ENCODE results near the gene LAMB2.

Gene LAMB2

DNA sequence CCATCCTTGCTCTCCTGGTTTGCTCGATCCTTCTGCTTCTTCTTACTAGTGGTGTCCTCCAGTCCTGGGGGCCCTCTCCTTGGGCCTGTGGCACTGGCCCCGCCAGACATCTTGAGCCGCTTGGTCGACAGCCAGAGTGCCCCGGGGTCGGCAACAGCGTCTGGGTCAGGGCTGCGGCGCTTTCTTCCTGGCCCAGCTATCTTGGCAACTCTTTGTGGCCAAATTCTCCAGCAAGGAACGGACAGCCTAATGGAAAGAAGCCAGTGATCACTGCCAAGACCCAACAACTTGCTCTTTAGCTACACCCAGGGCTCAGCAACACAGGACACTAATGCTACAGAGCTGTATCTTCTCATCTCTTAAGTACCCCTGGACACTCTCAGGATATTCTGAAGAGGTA, 13.8 kb downstream of the LAMB2 start:
- WGBS, 2 donors (ENCODE audit: extremely low coverage in 2 of 2, insufficient read length in 2 of 2, insufficient replicate concordance in 1 of 2): no CpG with 5 or more reads among the region's 10 CpGs
- no peak for DNase-seq (ENCODE audit: low spot score)
- Histone ChIP-seq H3K4ac (ENCODE audit: low read length) (no peak overlapping the region), H3K36me3 (replicated peaks in 1 of 2; ENCODE audit: control insufficient read depth in 2 of 2, insufficient read depth in 2 of 2, low read length in 2 of 2) (peaks cover 62 to 72% of the 10 kb centered on the region in 2 donors), H3K9ac (ENCODE audit: low read depth, low read length, poor library complexity) (no peak overlapping the region), H3K14ac (ENCODE audit: low read length) (no peak overlapping the region), H3K27me3 (ENCODE audit: control insufficient read depth in 3 of 3, insufficient read depth in 3 of 3, low read depth in 1 of 3, low read length in 3 of 3) (no peaks in the 10 kb centered on the region), H2BK12ac (ENCODE audit: low read length) (no peak overlapping the region), H2AFZ (ENCODE audit: low read length) (no peak overlapping the region), H4K8ac (ENCODE audit: low read depth, low read length) (no peak overlapping the region), H2BK120ac (ENCODE audit: low read depth, low read length) (no peak overlapping the region), H3K79me1 (ENCODE audit: low read depth, low read length) (peaks cover 5% of the 10 kb centered on the region), H3K4me1 (ENCODE audit: control insufficient read depth in 2 of 2, insufficient read depth in 1 of 2, low read depth in 1 of 2, low read length in 2 of 2) (peaks cover 8 to 9% of the 10 kb centered on the region in 2 donors), H3K4me3 (ENCODE audit: low read length in 2 of 2) (peak overlapping the region in 1 of 2 donors; percentile 97), H2BK15ac (ENCODE audit: low read length) (no peak overlapping the region), H3K9me3 (replicated peaks in 1 of 2; ENCODE audit: control insufficient read depth in 2 of 2, insufficient read depth in 1 of 2, low read depth in 1 of 2, low read length in 2 of 2) (peaks cover 0 to 3% of the 10 kb centered on the region in 2 donors), H3K4me2 (ENCODE audit: insufficient read depth, low read length, poor library complexity, severe bottlenecking) (no peak overlapping the region), H4K91ac (ENCODE audit: low read depth, low read length, poor library complexity) (no peak overlapping the region), H3K23ac (ENCODE audit: low read depth, low read length, poor library complexity) (no peak overlapping the region), H3K18ac (ENCODE audit: low read length) (no peak overlapping the region), H3K27ac (replicated peaks; ENCODE audit: low read length) (no peak overlapping the region), H2BK5ac (ENCODE audit: low read length) (no peak overlapping the region), H2AK5ac (ENCODE audit: low read depth, low read length) (no peak overlapping the region)

DNA sequence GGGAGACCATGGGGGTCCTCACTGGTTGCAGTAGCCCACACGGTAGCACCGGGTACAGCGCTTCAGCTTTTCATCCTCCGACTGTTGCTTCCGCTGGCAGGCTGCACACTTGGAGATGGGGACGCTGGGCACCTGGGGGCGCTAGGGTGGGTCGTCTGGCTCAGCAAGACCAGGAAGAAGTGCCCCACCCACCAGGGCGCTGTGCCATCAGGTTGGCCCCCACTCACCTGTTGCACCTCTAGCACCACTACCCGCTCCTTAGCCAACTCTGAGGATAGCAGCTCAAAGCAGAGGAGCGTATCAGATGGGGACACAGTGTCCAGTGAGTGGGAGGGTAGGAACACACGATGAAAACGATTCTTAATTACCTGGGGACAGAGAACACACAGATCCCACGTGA, 20.6 kb downstream of the LAMB2 start:
- H3K9ac ChIP-seq (ENCODE audit: low read depth, low read length, poor library complexity): peak overlapping the region; percentile 45
- no peak overlapping the region for H2BK15ac ChIP-seq (ENCODE audit: low read length)
- H3K18ac ChIP-seq (ENCODE audit: low read length): no peak overlapping the region
- no peak overlapping the region for H2BK12ac ChIP-seq (ENCODE audit: low read length)
- H3K4me1 ChIP-seq (ENCODE audit: control insufficient read depth in 2 of 2, insufficient read depth in 1 of 2, low read depth in 1 of 2, low read length in 2 of 2): no peaks in the 10 kb centered on the region
- H3K27me3 ChIP-seq (ENCODE audit: control insufficient read depth in 3 of 3, insufficient read depth in 3 of 3, low read depth in 1 of 3, low read length in 3 of 3): no peaks in the 10 kb centered on the region
- H3K14ac ChIP-seq (ENCODE audit: low read length): no peak overlapping the region
- H3K4me2 ChIP-seq (ENCODE audit: insufficient read depth, low read length, poor library complexity, severe bottlenecking): no peak overlapping the region
- no peak overlapping the region for H3K4me3 ChIP-seq (ENCODE audit: low read length in 2 of 2)
- H3K23ac ChIP-seq (ENCODE audit: low read depth, low read length, poor library complexity): no peak overlapping the region
- peaks cover 78 to 94% of the 10 kb centered on the region in 2 donors for H3K36me3 ChIP-seq (replicated peaks in 1 of 2; ENCODE audit: control insufficient read depth in 2 of 2, insufficient read depth in 2 of 2, low read length in 2 of 2)
- no peak overlapping the region for H2BK120ac ChIP-seq (ENCODE audit: low read depth, low read length)
- H2BK5ac ChIP-seq (ENCODE audit: low read length): peak overlapping the region; percentile 59
- H4K91ac ChIP-seq (ENCODE audit: low read depth, low read length, poor library complexity): no peak overlapping the region
- no peak overlapping the region for H4K8ac ChIP-seq (ENCODE audit: low read depth, low read length)
- H3K27ac ChIP-seq (replicated peaks; ENCODE audit: low read length): no peak overlapping the region
- no peak overlapping the region for H3K4ac ChIP-seq (ENCODE audit: low read length)
- no CpG with 5 or more reads among the region's 14 CpGs for WGBS, 2 donors (ENCODE audit: extremely low coverage in 2 of 2, insufficient read length in 2 of 2, insufficient replicate concordance in 1 of 2)
- H2AK5ac ChIP-seq (ENCODE audit: low read depth, low read length): no peak overlapping the region
- H2AFZ ChIP-seq (ENCODE audit: low read length): no peak overlapping the region
- DNase-seq (ENCODE audit: low spot score): no peak
- H3K79me1 ChIP-seq (ENCODE audit: low read depth, low read length): no peaks in the 10 kb centered on the region
- H3K9me3 ChIP-seq (replicated peaks in 1 of 2; ENCODE audit: control insufficient read depth in 2 of 2, insufficient read depth in 1 of 2, low read depth in 1 of 2, low read length in 2 of 2): no peaks in the 10 kb centered on the region

DNA sequence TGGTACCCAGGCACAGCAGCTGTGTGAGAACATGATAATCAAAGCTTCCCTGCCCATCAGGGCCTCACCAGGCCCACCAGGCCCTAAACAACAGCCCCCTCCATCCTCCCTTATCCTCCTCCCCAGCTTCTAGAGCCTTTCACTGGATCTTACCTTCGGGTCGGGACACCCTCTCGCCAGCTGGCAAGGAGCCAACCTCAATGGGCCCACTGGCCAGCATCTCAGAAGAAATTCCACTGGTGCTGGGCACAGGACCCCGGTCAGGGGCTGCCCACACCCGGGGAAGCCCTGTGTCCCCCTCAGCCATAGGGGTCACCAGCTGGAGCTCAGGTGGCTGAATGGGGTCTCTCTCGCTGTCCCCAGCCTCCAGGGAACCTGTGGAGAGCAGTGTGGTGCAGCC, 21.5 kb downstream of the LAMB2 start:
- H3K9ac ChIP-seq (ENCODE audit: low read depth, low read length, poor library complexity): peak overlapping the region; percentile 21
- WGBS, 2 donors (ENCODE audit: extremely low coverage in 2 of 2, insufficient read length in 2 of 2, insufficient replicate concordance in 1 of 2): no CpG with 5 or more reads among the region's 6 CpGs
- H3K14ac ChIP-seq (ENCODE audit: low read length): no peak overlapping the region
- H3K23ac ChIP-seq (ENCODE audit: low read depth, low read length, poor library complexity): no peak overlapping the region
- no peak overlapping the region for H2BK12ac ChIP-seq (ENCODE audit: low read length)
- H3K9me3 ChIP-seq (replicated peaks in 1 of 2; ENCODE audit: control insufficient read depth in 2 of 2, insufficient read depth in 1 of 2, low read depth in 1 of 2, low read length in 2 of 2): no peaks in the 10 kb centered on the region
- no peaks in the 10 kb centered on the region for H3K79me1 ChIP-seq (ENCODE audit: low read depth, low read length)
- no peak overlapping the region for H3K4ac ChIP-seq (ENCODE audit: low read length)
- no peaks in the 10 kb centered on the region for H3K4me1 ChIP-seq (ENCODE audit: control insufficient read depth in 2 of 2, insufficient read depth in 1 of 2, low read depth in 1 of 2, low read length in 2 of 2)
- H2AK5ac ChIP-seq (ENCODE audit: low read depth, low read length): no peak overlapping the region
- H3K4me3 ChIP-seq (ENCODE audit: low read length in 2 of 2): no peak overlapping the region
- no peak overlapping the region for H4K8ac ChIP-seq (ENCODE audit: low read depth, low read length)
- H3K4me2 ChIP-seq (ENCODE audit: insufficient read depth, low read length, poor library complexity, severe bottlenecking): no peak overlapping the region
- H2BK15ac ChIP-seq (ENCODE audit: low read length): no peak overlapping the region
- no peak overlapping the region for H2AFZ ChIP-seq (ENCODE audit: low read length)
- H3K18ac ChIP-seq (ENCODE audit: low read length): no peak overlapping the region
- no peak overlapping the region for H2BK120ac ChIP-seq (ENCODE audit: low read depth, low read length)
- DNase-seq (ENCODE audit: low spot score): no peak
- H2BK5ac ChIP-seq (ENCODE audit: low read length): no peak overlapping the region
- H3K27me3 ChIP-seq (ENCODE audit: control insufficient read depth in 3 of 3, insufficient read depth in 3 of 3, low read depth in 1 of 3, low read length in 3 of 3): no peaks in the 10 kb centered on the region
- H3K27ac ChIP-seq (replicated peaks; ENCODE audit: low read length): no peak overlapping the region
- peaks cover 70 to 87% of the 10 kb centered on the region in 2 donors for H3K36me3 ChIP-seq (replicated peaks in 1 of 2; ENCODE audit: control insufficient read depth in 2 of 2, insufficient read depth in 2 of 2, low read length in 2 of 2)
- H4K91ac ChIP-seq (ENCODE audit: low read depth, low read length, poor library complexity): no peak overlapping the region

DNA sequence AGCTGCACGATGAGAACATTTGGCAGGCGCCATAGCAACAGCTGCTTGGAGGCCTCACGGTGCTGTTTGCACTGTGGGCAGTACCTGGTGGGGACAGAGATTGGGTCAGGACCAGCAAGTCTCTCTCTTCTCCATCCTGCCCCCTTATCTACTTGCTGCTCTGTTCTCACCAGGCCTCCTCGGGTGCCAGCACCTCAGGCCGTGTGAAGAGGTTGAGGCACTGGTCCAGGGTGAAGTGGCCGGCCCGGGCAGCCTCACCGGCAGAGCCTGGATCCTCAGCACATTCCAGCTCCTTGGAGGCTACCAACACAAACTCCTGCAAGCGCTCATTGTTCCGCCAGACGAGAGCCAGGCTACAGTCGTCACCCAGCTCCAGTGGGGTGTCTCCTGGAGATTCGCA, 22.1 kb downstream of the LAMB2 start:
- Histone ChIP-seq H2BK120ac (ENCODE audit: low read depth, low read length) (no peak overlapping the region), H3K4me3 (ENCODE audit: low read length in 2 of 2) (no peak overlapping the region), H4K8ac (ENCODE audit: low read depth, low read length) (no peak overlapping the region), H2AK5ac (ENCODE audit: low read depth, low read length) (no peak overlapping the region), H3K4me1 (ENCODE audit: control insufficient read depth in 2 of 2, insufficient read depth in 1 of 2, low read depth in 1 of 2, low read length in 2 of 2) (peaks cover 0 to under 1% of the 10 kb centered on the region in 2 donors), H3K36me3 (replicated peaks in 1 of 2; ENCODE audit: control insufficient read depth in 2 of 2, insufficient read depth in 2 of 2, low read length in 2 of 2) (peaks cover 64 to 84% of the 10 kb centered on the region in 2 donors), H3K9ac (ENCODE audit: low read depth, low read length, poor library complexity) (no peak overlapping the region), H4K91ac (ENCODE audit: low read depth, low read length, poor library complexity) (no peak overlapping the region), H3K9me3 (replicated peaks in 1 of 2; ENCODE audit: control insufficient read depth in 2 of 2, insufficient read depth in 1 of 2, low read depth in 1 of 2, low read length in 2 of 2) (no peaks in the 10 kb centered on the region), H3K27ac (replicated peaks; ENCODE audit: low read length) (no peak overlapping the region), H2BK12ac (ENCODE audit: low read length) (no peak overlapping the region), H3K14ac (ENCODE audit: low read length) (no peak overlapping the region), H2AFZ (ENCODE audit: low read length) (no peak overlapping the region), H2BK5ac (ENCODE audit: low read length) (no peak overlapping the region), H3K4me2 (ENCODE audit: insufficient read depth, low read length, poor library complexity, severe bottlenecking) (no peak overlapping the region), H3K79me1 (ENCODE audit: low read depth, low read length) (no peaks in the 10 kb centered on the region), H3K4ac (ENCODE audit: low read length) (no peak overlapping the region), H3K18ac (ENCODE audit: low read length) (no peak overlapping the region), H2BK15ac (ENCODE audit: low read length) (no peak overlapping the region), H3K27me3 (ENCODE audit: control insufficient read depth in 3 of 3, insufficient read depth in 3 of 3, low read depth in 1 of 3, low read length in 3 of 3) (no peaks in the 10 kb centered on the region), H3K23ac (ENCODE audit: low read depth, low read length, poor library complexity) (no peak overlapping the region)
- no peak for DNase-seq (ENCODE audit: low spot score)
- no CpG with 5 or more reads among the region's 13 CpGs for WGBS, 2 donors (ENCODE audit: extremely low coverage in 2 of 2, insufficient read length in 2 of 2, insufficient replicate concordance in 1 of 2)
